ENCODE measurements around the gene ALDH16A1.
A peak's percentile ranks its signal among the peaks of the same experiment; 100 is the strongest.

ALDH16A1 gene

GRCh38 chr19:49488863-49489537 lies 36.0 kb downstream of the ALDH16A1 start:
- no peak for DNase-seq (ENCODE audit: low read depth)

GRCh38 chr19:49489601-49490167 lies 36.7 kb downstream of the ALDH16A1 start:
- no peak for DNase-seq (ENCODE audit: low read depth)

DNA sequence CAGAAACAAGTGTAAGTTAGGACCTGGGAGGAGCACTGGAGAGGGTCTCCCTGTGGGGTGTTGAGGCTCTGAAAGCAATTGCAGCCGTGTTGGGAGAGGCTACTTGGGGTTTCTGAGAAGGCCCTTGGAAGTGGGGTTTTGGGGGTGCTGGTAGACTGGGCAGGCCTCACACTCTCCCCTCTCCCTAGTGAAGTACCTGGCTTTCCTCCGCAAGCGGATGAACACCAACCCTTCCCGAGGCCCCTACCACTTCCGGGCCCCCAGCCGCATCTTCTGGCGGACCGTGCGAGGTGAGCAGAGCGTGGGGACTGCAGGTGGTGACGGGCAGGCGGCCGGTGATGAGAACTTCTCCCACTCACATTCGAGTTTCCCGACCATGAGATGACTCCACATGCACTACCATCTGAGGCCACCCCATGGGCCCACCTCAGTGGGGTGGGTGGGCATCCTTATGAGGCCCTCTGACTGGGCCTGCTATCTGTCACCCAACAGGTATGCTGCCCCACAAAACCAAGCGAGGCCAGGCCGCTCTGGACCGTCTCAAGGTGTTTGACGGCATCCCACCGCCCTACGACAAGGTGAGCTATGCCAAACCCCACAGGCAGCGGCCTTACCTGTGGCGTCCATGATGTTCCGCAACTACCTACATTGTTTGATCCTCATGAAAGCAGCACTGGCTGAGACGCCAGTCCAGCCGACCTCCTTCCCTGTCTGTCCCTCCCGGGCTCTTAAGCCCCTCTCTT lies 37.4 kb downstream of the ALDH16A1 start:
- no peak for DNase-seq (ENCODE audit: low read depth)

DNA sequence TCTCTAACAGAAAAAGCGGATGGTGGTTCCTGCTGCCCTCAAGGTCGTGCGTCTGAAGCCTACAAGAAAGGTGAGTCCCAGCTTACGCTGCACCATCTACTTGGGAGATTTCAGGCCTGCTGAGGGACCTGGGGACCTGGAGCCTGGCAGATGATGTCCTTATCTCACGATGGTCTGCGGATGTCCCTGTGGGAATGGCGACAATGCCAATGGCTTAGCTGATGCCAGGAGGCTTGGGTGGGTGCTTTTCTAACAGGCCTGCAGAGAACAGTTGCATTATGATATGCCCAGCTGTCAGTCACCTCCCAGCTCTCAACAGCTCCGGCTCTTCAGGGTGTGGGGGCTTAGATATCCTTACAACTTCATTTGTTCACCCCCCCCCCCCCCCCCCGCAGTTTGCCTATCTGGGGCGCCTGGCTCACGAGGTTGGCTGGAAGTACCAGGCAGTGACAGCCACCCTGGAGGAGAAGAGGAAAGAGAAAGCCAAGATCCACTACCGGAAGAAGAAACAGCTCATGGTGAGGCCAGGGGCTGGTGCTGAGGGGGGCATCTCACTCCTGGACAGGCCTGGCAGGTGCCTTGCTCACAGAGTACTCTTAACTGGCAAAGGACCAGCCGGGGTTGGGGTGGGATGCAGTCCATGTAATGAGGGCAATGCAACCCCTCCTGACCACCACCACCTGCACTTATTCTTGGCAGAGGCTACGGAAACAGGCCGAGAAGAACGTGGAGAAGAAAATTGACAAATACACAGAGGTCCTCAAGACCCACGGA lies 38.2 kb downstream of the ALDH16A1 start:
- no peak for DNase-seq (ENCODE audit: low read depth)

GRCh38 chr19:49491804-49492572 lies 39.0 kb downstream of the ALDH16A1 start:
- no peak for DNase-seq (ENCODE audit: low read depth)

GRCh38 chr19:49492573-49493405 lies 39.8 kb downstream of the ALDH16A1 start:
- DNase-seq (ENCODE audit: low read depth), result no peak

DNA sequence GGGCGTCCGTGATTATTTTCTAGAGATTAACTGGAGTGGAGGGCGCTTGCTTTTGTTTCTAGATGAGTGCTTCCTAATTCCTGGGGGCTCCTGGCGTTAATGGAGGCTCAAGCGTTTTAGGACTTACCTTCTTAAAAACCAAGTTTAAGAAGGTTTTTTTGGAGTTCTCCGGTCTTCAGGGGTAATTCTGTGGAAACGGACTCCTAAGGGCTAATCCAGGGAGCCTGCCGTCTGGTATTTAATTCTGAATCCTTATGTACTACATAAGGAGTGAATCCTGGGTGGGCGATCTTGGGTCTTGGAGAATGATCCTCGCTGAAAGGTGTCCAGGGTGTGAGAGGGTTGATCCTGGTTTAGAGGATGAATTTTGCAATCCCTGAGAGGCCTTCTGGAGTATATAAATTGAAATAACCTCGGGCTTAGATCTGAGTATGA lies 43.6 kb downstream of the ALDH16A1 start:
- DNase-seq (ENCODE audit: low read depth), result no peak

- DNase-seq (ENCODE audit: low read depth), result peak; percentile 67
Measured at GRCh38 chr19:49497047-49497788, 44.2 kb downstream of the ALDH16A1 start.

DNA sequence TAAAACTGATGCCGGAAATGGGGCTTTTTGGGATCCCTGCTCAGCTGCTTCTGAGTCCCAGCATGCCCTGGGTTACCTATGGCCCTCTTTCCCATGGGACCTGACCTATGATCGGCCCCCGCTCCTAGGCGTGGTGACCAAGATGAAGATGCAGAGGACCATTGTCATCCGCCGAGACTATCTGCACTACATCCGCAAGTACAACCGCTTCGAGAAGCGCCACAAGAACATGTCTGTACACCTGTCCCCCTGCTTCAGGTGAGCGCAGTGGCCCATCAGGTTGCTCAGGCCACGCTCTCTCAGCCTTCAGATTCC lies 44.7 kb downstream of the ALDH16A1 start:
- DNase-seq (ENCODE audit: low read depth), result no peak

GRCh38 chr19:49498475-49498874 lies 45.5 kb downstream of the ALDH16A1 start:
- no peak for DNase-seq (ENCODE audit: low read depth)

- DNase-seq (ENCODE audit: low read depth), result no peak
Measured at GRCh38 chr19:49499030-49499670, 46.1 kb downstream of the ALDH16A1 start.

- DNase-seq (ENCODE audit: low read depth), result no peak
Measured at GRCh38 chr19:49502866-49503581, 50.0 kb downstream of the ALDH16A1 start.

DNA sequence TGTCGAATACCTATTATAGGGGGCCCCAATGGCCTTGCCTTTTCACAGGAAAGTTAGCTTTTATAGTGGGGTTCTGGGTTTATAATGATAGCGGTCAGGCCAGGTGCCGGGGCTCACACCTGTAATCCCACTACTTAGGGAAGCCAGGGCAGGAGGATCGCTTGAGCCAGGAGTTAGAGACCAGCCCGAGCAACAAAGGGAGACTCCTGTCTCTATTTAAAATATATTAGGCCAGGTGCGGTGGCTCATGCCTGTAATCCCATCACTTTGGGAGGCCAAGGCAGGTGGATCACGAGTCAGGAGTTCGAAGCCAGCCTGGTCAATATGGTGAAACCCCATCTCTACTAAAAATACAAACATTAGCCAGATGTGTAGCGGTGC lies 50.5 kb downstream of the ALDH16A1 start:
- no peak for DNase-seq (ENCODE audit: low read depth)

- peak; percentile 65 for DNase-seq (ENCODE audit: low read depth)
Measured at GRCh38 chr19:49506575-49507105, 53.6 kb downstream of the ALDH16A1 start.

GRCh38 chr19:49507803-49508494 lies 54.9 kb downstream of the ALDH16A1 start:
- DNase-seq (ENCODE audit: low read depth), result no peak

- DNase-seq (ENCODE audit: low read depth), result no peak
Measured at GRCh38 chr19:49512970-49513745, 60.1 kb downstream of the ALDH16A1 start.

DNA sequence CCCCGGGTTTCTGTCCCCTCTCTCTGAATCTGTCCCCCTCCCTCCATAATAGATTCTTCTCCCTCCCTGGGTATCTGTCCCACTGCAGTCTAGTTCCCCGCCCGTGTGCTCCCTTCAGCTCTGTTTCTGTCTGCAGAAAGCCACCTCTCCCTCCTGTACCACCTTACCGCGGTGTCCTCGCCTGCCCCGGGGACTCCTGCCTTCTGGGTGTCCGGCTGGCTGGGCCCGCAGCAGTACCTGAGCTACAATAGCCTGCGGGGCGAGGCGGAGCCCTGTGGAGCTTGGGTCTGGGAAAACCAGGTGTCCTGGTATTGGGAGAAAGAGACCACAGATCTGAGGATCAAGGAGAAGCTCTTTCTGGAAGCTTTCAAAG lies 60.7 kb downstream of the ALDH16A1 start:
- DNase-seq (ENCODE audit: low read depth), result no peak

DNA sequence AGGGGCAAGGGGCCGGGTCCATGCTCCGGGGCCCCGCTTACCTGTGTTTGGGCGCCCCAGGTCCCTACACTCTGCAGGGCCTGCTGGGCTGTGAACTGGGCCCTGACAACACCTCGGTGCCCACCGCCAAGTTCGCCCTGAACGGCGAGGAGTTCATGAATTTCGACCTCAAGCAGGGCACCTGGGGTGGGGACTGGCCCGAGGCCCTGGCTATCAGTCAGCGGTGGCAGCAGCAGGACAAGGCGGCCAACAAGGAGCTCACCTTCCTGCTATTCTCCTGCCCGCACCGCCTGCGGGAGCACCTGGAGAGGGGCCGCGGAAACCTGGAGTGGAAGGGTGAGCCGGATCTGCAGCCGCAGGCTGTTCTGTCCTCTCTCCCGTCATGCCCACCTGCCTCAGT lies 61.1 kb downstream of the ALDH16A1 start:
- DNase-seq (ENCODE audit: low read depth), result no peak

Data from stimulated activated CD4-positive, alpha-beta T cell treated with anti-CD3 and anti-CD28 coated beads, Interleukin-2, amount 100 ng/mL, for 4 hours (primary cell).